ENCODE data around the gene PRICKLE2. TPM values are rescaled to one million over a fixed set of nuclear protein-coding genes. Genes with fewer than 3 reads are reported as not detected.

The PRICKLE2 gene
- total and polyA plus RNA-seq, 8 donors = 34.3 to 48.2 (median 41.9) TPM

GRCh38 chr3:64105816-64106215 lies 119.5 kb downstream of the PRICKLE2 start:
- H3K4me3 ChIP-seq = no peak overlapping the region
- H3K27ac ChIP-seq = no peak overlapping the region
- DNase-seq (no peak), ATAC-seq (no peak)
- TF ChIP-seq CTCF (IDR thresholded peaks at IDR 0.05) = no peak
- no peaks in the 10 kb centered on the region for H3K36me3 ChIP-seq
- intact Hi-C loops (cut with DNase I) = no loop called here
- H3K9me3 ChIP-seq = no peaks in the 10 kb centered on the region
- no peaks in the 10 kb centered on the region for H3K27me3 ChIP-seq
- no peaks in the 10 kb centered on the region for H3K4me1 ChIP-seq

GRCh38 chr3:64104691-64105111 lies 120.6 kb downstream of the PRICKLE2 start:
- ATAC-seq (peak; percentile 17), DNase-seq (no peak)
- H3K9me3 ChIP-seq = no peaks in the 10 kb centered on the region
- no peak overlapping the region for H3K4me3 ChIP-seq
- H3K36me3 ChIP-seq = peaks cover 0 to under 1% of the 10 kb centered on the region in 2 donors
- no peaks in the 10 kb centered on the region for H3K27me3 ChIP-seq
- H3K27ac ChIP-seq = no peak overlapping the region
- no peak for TF ChIP-seq CTCF (IDR thresholded peaks at IDR 0.05)
- no peaks in the 10 kb centered on the region for H3K4me1 ChIP-seq
- intact Hi-C loops (cut with DNase I) = no loop called here

- peaks cover 0 to 8% of the 10 kb centered on the region in 2 donors for H3K36me3 ChIP-seq
- intact Hi-C loops (cut with DNase I) = no loop called here
- no peak overlapping the region for H3K27ac ChIP-seq
- no peak overlapping the region for H3K4me3 ChIP-seq
- H3K9me3 ChIP-seq = no peaks in the 10 kb centered on the region
- DNase-seq (no peak), ATAC-seq (no peak)
- H3K4me1 ChIP-seq = no peaks in the 10 kb centered on the region
- no peak for TF ChIP-seq CTCF (IDR thresholded peaks at IDR 0.05)
- no peaks in the 10 kb centered on the region for H3K27me3 ChIP-seq
Observed at GRCh38 chr3:64104006-64104405, 121.3 kb downstream of the PRICKLE2 start.

GRCh38 chr3:64103131-64103530 lies 122.1 kb downstream of the PRICKLE2 start:
- Histone ChIP-seq H3K27me3 (no peaks in the 10 kb centered on the region), H3K27ac (no peak overlapping the region), H3K4me3 (no peak overlapping the region), H3K9me3 (no peaks in the 10 kb centered on the region), H3K4me1 (no peaks in the 10 kb centered on the region), H3K36me3 (peaks cover 0 to 12% of the 10 kb centered on the region in 2 donors)
- intact Hi-C loops (cut with DNase I) = no loop called here
- no peak for TF ChIP-seq CTCF (IDR thresholded peaks at IDR 0.05)
- ATAC-seq (no peak), DNase-seq (no peak)

- H3K36me3 ChIP-seq = peaks cover 0 to 17% of the 10 kb centered on the region in 2 donors
- ATAC-seq (no peak), DNase-seq (no peak)
- intact Hi-C loops (cut with DNase I) = no loop called here
- no peak for TF ChIP-seq CTCF (IDR thresholded peaks at IDR 0.05)
- H3K4me3 ChIP-seq = no peak overlapping the region
- no peak overlapping the region for H3K27ac ChIP-seq
- no peaks in the 10 kb centered on the region for H3K9me3 ChIP-seq
- no peaks in the 10 kb centered on the region for H3K27me3 ChIP-seq
- H3K4me1 ChIP-seq = no peaks in the 10 kb centered on the region
Observed at GRCh38 chr3:64102147-64102546, 123.1 kb downstream of the PRICKLE2 start.

All from left lung (tissue), 10 donors.